ENCODE results near the gene ACADVL. TPM values are rescaled to one million over a fixed set of nuclear protein-coding genes. Genes with fewer than 3 reads are reported as not detected.
"Not testable (repeated sequence)": the region's sequence is repeated elsewhere in the genome, so short reads cannot be mapped to it uniquely, and the experiment has no call there.

Gene ACADVL
- 184 and 219 TPM in 2 replicates for total RNA-seq

- no peak for DNase-seq (ENCODE audit: low read depth, low spot score)
Observed at GRCh38 chr17:7219812-7220592, at the start of gene ACADVL, which contains the start of gene DLG4. Gene ACADVL, plus strand, starts transcription at chr17:7219938. Its CDS starts 47 bp downstream, at chr17:7219985. Gene DLG4, minus strand, starts transcription at chr17:7219836.

GRCh38 chr17:7172522-7173191 lies 47.1 kb upstream of the ACADVL start:
- DNase-seq (ENCODE audit: low read depth, low spot score), result not testable (repeated sequence)

GRCh38 chr17:7173687-7174602 lies 45.8 kb upstream of the ACADVL start:
- DNase-seq (ENCODE audit: low read depth, low spot score), result peak; percentile 57

- DNase-seq (ENCODE audit: low read depth, low spot score), result no peak
Observed at GRCh38 chr17:7174603-7175326, 45.0 kb upstream of the ACADVL start.

- no peak for DNase-seq (ENCODE audit: low read depth, low spot score)
Observed at GRCh38 chr17:7175330-7175733, 44.4 kb upstream of the ACADVL start.

GRCh38 chr17:7176107-7176840 lies 43.5 kb upstream of the ACADVL start:
- no peak for DNase-seq (ENCODE audit: low read depth, low spot score)

GRCh38 chr17:7176841-7177190 lies 42.9 kb upstream of the ACADVL start:
- no peak for DNase-seq (ENCODE audit: low read depth, low spot score)

- DNase-seq (ENCODE audit: low read depth, low spot score), result no peak
Observed at GRCh38 chr17:7177191-7177953, 42.4 kb upstream of the ACADVL start.

GRCh38 chr17:7177954-7178477 lies 41.7 kb upstream of the ACADVL start:
- no peak for DNase-seq (ENCODE audit: low read depth, low spot score)

GRCh38 chr17:7178973-7179316 lies 40.8 kb upstream of the ACADVL start:
- no peak for DNase-seq (ENCODE audit: low read depth, low spot score)

- DNase-seq (ENCODE audit: low read depth, low spot score), result no peak
Observed at GRCh38 chr17:7179317-7180254, 40.2 kb upstream of the ACADVL start, which contains the start of gene ASGR1. Gene ASGR1, minus strand, starts transcription at chr17:7179370. Its CDS starts 807 bp downstream, at chr17:7178563.

- not testable (repeated sequence) for DNase-seq (ENCODE audit: low read depth, low spot score)
Observed at GRCh38 chr17:7182101-7182500, 37.6 kb upstream of the ACADVL start.

GRCh38 chr17:7183433-7184090 lies 36.2 kb upstream of the ACADVL start:
- no peak for DNase-seq (ENCODE audit: low read depth, low spot score)

GRCh38 chr17:7184091-7184488 lies 35.6 kb upstream of the ACADVL start:
- no peak for DNase-seq (ENCODE audit: low read depth, low spot score)

GRCh38 chr17:7184647-7185046 lies 35.1 kb upstream of the ACADVL start:
- DNase-seq (ENCODE audit: low read depth, low spot score), result no peak

- no peak for DNase-seq (ENCODE audit: low read depth, low spot score)
Observed at GRCh38 chr17:7186241-7186640, 33.5 kb upstream of the ACADVL start.

- DNase-seq (ENCODE audit: low read depth, low spot score), result no peak
Observed at GRCh38 chr17:7190276-7190917, 29.3 kb upstream of the ACADVL start.

Measured in pulmonary artery endothelial cell (primary cell).